Astrocyte of the cerebellum (primary cell): ENCODE measurements around the gene GLE1.

ENCODE experiments used
- DNase-seq: peaks from one replicate; pipeline ENCODE4 v3.0.0-alpha.2; 2011; ENCODE audit warnings: low read depth
- H3K4me3 ChIP-seq: 2 replicates; pipeline ENCODE4 v1.5.1; 2011; ENCODE audit warnings: mild to moderate bottlenecking, low read depth, low read length, moderate library complexity
- in situ Hi-C: cut with HindIII; loops from 2 replicates; pipeline ENCODE4 v1.10.0; 2017; ENCODE audit warnings: low sequenced_read_pairs
- TF ChIP-seq, protein P1 (sequence below): IDR thresholded peaks from 2 replicates; pipeline ENCODE4 v1.5.1; 2012; ENCODE audit warnings: low read length, low read depth, moderate library complexity, mild to moderate bottlenecking; ENCODE audit errors: missing control alignments

Gene GLE1

DNA sequence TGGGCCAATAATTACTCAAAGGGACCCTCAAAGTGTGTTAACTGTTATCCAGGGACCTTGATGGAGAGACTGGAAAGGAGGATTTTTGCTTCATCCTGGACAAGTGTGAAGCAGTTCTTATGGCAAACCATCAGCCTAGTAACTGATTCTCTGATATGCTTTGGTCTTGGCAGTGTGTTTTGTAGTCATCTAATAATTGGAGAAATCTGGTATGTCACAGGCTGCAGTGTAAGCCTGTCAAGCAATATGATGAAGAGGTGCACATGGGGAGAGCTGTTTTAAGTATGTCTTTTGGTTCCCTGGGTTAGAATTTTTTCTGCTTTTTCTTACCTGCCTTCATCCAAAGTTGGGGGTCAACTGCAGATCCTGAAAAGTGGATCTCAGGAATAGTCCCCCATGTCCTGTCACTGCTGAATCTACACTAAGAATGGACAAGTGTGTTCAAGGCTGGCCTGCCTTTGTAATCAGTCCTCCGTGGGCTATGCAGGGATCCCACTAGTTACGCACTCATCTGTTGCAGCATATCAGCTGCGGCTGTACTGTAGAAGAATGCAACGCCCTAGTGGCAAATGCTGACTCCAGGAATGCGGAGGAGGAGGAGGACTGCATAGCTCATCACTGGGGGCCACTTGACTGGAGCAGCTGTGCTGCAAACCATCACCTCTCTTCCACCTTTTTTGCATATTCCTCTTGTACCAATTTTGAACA is 49.8 kb downstream of the GLE1 start:
- in situ Hi-C loops = no loop called here
- peak overlapping the region; percentile 83 for H3K4me3 ChIP-seq
- peak; percentile 74 for DNase-seq
- TF ChIP-seq, protein P1, sequence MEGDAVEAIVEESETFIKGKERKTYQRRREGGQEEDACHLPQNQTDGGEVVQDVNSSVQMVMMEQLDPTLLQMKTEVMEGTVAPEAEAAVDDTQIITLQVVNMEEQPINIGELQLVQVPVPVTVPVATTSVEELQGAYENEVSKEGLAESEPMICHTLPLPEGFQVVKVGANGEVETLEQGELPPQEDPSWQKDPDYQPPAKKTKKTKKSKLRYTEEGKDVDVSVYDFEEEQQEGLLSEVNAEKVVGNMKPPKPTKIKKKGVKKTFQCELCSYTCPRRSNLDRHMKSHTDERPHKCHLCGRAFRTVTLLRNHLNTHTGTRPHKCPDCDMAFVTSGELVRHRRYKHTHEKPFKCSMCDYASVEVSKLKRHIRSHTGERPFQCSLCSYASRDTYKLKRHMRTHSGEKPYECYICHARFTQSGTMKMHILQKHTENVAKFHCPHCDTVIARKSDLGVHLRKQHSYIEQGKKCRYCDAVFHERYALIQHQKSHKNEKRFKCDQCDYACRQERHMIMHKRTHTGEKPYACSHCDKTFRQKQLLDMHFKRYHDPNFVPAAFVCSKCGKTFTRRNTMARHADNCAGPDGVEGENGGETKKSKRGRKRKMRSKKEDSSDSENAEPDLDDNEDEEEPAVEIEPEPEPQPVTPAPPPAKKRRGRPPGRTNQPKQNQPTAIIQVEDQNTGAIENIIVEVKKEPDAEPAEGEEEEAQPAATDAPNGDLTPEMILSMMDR = peak; percentile 17

DNA sequence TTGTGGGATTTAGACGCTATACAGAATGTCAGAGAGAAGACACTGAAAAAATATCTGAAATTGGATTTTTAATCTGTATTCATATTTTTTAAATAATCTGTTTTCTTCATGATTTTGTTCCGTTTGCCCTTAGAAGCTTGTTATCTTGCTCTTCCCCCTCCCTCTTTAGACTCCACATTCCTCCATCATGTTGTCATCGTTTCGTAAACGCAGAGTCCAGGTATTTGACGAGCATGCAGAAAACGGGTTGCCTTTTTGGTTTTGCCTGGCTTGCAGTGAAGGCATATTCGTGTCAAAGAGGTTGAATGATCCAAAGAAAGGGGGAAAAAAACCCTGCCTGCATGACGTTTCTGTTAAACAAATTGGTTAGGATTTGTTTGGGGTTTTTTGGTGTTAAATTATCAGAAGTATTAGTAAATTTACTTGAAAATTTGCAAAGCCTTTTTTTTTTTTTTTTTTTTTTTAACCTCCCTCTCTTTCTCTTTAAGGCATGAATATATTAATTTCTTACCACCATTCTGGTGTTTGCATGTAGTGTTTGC is 50.7 kb downstream of the GLE1 start:
- TF ChIP-seq, protein P1 = no peak
- DNase-seq = peak; percentile 61
- in situ Hi-C loops = no loop called here
- peak overlapping the region; percentile 83 for H3K4me3 ChIP-seq

DNA sequence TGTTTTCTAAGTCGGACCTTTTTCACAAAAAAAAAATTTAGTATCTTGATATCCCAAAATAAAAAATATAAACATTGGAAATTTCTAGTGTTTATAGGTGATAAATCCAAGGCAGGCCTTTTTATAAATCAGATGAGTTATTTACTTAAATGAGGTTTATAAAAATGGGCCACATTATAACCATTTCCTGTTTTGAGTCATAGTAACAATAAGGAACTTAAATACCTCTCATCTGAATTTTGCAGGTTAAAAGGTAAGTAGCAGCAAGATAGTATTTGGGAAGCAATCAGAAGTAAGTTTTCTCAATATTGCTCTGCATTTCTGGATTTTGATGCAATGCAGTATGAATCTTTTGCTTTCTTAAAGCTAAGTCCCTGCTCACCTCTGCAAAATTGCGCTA is 51.8 kb downstream of the GLE1 start:
- no peak overlapping the region for H3K4me3 ChIP-seq
- TF ChIP-seq, protein P1 = no peak
- no peak for DNase-seq
- in situ Hi-C loops = no loop called here

DNA sequence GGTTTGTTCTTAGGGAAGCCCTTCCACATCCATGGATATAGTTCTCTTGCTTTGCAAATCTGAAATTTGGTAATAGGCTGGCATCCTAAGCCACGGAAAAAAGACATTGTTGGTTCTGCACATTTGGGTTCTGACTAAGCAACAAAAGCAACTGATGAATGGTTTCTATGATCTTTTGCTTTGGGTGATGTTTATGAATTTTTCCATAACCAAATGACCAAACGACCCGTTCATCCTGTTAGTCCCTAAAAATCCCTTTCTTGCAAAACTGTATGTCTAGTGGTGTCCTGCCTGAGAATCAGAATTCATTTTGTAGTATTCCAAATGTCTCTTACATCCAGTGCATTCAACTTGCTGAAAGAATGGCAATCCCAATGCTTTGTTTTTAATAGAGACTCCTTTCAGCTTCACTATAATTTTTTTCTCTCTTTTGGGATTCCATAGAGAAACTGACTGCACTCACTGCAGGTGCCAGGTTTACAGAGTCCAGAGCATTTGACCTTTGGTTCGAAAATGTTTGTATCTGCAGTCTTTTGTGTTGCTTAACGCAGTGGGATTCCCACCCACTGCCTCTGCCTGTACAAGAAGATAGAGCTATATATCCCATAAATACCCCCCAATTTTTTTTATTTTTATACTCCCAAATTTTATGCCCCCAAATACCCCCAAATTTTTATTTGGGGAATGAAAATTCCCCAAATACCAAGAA is 52.6 kb downstream of the GLE1 start:
- TF ChIP-seq, protein P1 = no peak
- no peak overlapping the region for H3K4me3 ChIP-seq
- in situ Hi-C loops = no loop called here
- DNase-seq = no peak

DNA sequence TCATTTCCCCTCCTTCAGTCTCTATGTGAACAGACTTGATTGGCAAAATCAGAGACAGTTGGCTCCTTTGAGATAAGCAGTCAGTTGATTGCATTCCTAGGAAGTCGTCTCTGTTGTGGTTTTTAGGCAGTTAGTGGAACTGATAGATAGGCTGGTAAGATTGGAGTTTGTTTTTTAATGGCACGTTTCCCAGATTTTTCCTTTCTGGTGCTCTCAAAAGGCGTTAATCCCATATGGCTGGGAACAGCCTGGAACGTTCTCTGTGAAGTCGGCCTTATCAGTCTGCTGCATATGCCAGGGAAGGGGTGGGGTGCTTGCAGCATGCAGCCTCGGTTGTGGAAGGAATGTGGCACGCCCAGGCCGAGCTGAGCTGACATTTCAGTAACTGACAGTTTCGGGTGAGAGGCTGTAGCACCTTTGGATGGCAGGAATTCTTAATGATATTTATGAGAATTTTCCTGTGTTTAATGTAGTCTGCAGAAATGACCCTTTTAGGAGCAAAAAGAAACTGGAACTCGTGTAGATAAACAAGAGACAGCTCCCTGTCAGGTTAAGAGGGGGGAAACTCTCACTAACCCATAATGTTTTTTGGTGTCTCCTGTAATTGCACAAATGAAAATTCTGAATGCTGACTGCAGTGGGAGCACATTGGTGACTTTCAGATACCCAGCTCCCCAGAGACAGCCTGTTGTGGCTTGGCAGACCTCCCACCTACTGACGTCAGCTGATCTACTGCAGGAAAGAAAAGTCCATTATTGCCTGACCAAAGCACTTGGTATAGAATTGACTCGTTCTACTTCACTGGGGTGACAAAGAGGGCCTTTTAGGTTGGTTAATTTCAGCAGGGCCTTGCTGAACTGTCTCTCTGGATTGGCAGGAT is 54.2 kb downstream of the GLE1 start:
- peak overlapping the region; percentile 11 for H3K4me3 ChIP-seq
- in situ Hi-C loops = no loop called here
- TF ChIP-seq, protein P1 = no peak
- DNase-seq = peak; percentile 80

DNA sequence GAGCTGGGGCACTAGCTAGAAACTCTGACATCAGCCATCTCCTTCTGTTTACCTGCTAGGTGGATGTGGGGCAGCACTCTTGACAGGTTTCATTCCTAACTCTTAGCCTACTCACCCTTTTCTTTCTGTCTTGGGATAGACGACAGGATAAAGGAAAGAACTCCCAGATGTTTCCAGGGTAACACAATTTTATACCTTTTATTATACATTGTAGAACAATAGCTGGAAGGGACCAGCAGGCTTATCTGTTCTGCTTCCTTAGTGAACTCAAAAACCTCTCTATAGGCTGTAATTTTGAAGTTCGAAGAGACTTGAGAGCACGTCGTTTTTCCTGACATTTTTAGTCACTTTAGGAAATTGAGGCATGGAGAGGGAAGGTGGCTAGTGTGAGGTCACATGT is 61.1 kb downstream of the GLE1 start:
- TF ChIP-seq, protein P1 = no peak
- H3K4me3 ChIP-seq = no peak overlapping the region
- in situ Hi-C loops = no loop called here
- no peak for DNase-seq
